Neutrophil (primary cell): ENCODE results near the gene RAD51B.

Experiments used
- H3K27ac ChIP-seq: fragments of 200-600 bp; sonication (generic); 2 replicates; pipeline ENCODE4 v1.5.1; 2016; ENCODE audit warnings: mild to moderate bottlenecking, moderate library complexity
- H3K27me3 ChIP-seq: fragments of 200-600 bp; sonication (generic); 2 replicates; pipeline ENCODE4 v1.6.0; 2016; ENCODE audit warnings: mild to moderate bottlenecking
- H3K36me3 ChIP-seq: fragments of 200-600 bp; sonication (generic); 2 replicates; pipeline ENCODE4 v1.5.1; 2017
- H3K4me1 ChIP-seq, 2 experiments: fragments of 200-600 bp in 1 of 2; sonication (generic) in 1 of 2; 1 replicate in 1 of 2; 2 replicates in 1 of 2; pipeline versions ENCODE4 v1.5.1 to v1.6.1; 2013 to 2016; ENCODE audit warnings: low read depth in 1 of 2, low read length in 1 of 2, mild to moderate bottlenecking in 1 of 2, moderate library complexity in 1 of 2; ENCODE audit not compliant: control insufficient read depth in 1 of 2, insufficient read depth in 1 of 2
- H3K4me3 ChIP-seq, 2 experiments: fragments of 200-600 bp in 1 of 2; sonication (generic) in 1 of 2; 1 replicate in 1 of 2; 2 replicates in 1 of 2; pipeline ENCODE4 v1.5.1; 2013 to 2016; ENCODE audit warnings: low read depth in 1 of 2, low read length in 1 of 2, mild to moderate bottlenecking in 1 of 2, moderate library complexity in 1 of 2
- H3K9me3 ChIP-seq: fragments of 200-600 bp; sonication (generic); 2 replicates; pipeline ENCODE4 v1.5.1; 2016
- CTCF ChIP-seq: fragments of 200-600 bp; sonication (generic); IDR thresholded peaks from 2 replicates; pipeline ENCODE4 v1.5.1; 2016; ENCODE audit warnings: antibody characterized with exemption

RAD51B gene

GRCh38 chr14:68458253-68458652 lies 638.7 kb downstream of the RAD51B start:
- Histone ChIP-seq H3K27ac (no peak overlapping the region), H3K9me3 (no peaks in the 10 kb centered on the region), H3K27me3 (no peaks in the 10 kb centered on the region), H3K4me3 (no peak overlapping the region), H3K36me3 (no peaks in the 10 kb centered on the region), H3K4me1 (peaks cover 0 to 3% of the 10 kb centered on the region in 2 experiments)
- TF ChIP-seq CTCF: no peak

GRCh38 chr14:68458840-68459469 lies 639.4 kb downstream of the RAD51B start:
- TF ChIP-seq CTCF: no peak
- Histone ChIP-seq H3K4me3 (no peak overlapping the region), H3K27me3 (no peaks in the 10 kb centered on the region), H3K4me1 (peaks cover 0 to 3% of the 10 kb centered on the region in 2 experiments), H3K27ac (no peak overlapping the region), H3K36me3 (no peaks in the 10 kb centered on the region), H3K9me3 (no peaks in the 10 kb centered on the region)

- no peaks in the 10 kb centered on the region for H3K36me3 ChIP-seq
- peaks cover 0 to 3% of the 10 kb centered on the region in 2 experiments for H3K4me1 ChIP-seq
- H3K27me3 ChIP-seq: no peaks in the 10 kb centered on the region
- no peaks in the 10 kb centered on the region for H3K9me3 ChIP-seq
- H3K4me3 ChIP-seq: no peak overlapping the region
- TF ChIP-seq CTCF: no peak
- H3K27ac ChIP-seq: peak overlapping the region; percentile 8
Measured at GRCh38 chr14:68459480-68460136, 640.0 kb downstream of the RAD51B start.

GRCh38 chr14:68460541-68460940 lies 641.0 kb downstream of the RAD51B start:
- no peak for TF ChIP-seq CTCF
- peaks cover 0 to 3% of the 10 kb centered on the region in 2 experiments for H3K4me1 ChIP-seq
- H3K27ac ChIP-seq: no peak overlapping the region
- no peaks in the 10 kb centered on the region for H3K36me3 ChIP-seq
- no peaks in the 10 kb centered on the region for H3K9me3 ChIP-seq
- H3K4me3 ChIP-seq: no peak overlapping the region
- H3K27me3 ChIP-seq: no peaks in the 10 kb centered on the region

- peaks cover 0 to 3% of the 10 kb centered on the region in 2 experiments for H3K4me1 ChIP-seq
- no peak for TF ChIP-seq CTCF
- H3K4me3 ChIP-seq: no peak overlapping the region
Measured at GRCh38 chr14:68461086-68461485, 641.5 kb downstream of the RAD51B start.

More at GRCh38 chr14:68461086-68461485, 641.5 kb downstream of the RAD51B start:
- no peak overlapping the region for H3K27ac ChIP-seq
- H3K36me3 ChIP-seq: no peaks in the 10 kb centered on the region
- H3K27me3 ChIP-seq: no peaks in the 10 kb centered on the region
- H3K9me3 ChIP-seq: no peaks in the 10 kb centered on the region
